Measurements from ENCODE around the gene MLEC.

Gene MLEC, protein sequence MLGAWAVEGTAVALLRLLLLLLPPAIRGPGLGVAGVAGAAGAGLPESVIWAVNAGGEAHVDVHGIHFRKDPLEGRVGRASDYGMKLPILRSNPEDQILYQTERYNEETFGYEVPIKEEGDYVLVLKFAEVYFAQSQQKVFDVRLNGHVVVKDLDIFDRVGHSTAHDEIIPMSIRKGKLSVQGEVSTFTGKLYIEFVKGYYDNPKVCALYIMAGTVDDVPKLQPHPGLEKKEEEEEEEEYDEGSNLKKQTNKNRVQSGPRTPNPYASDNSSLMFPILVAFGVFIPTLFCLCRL
- total RNA-seq, result 166 to 472 (median 346) reads per million in 17 experiments

GRCh38 chr12:120686690-120687577, at the start of gene MLEC:
TSS of gene MLEC (plus strand) at chr12:120687149. CDS start at chr12:120687297, 148 bp downstream.
- DNase-seq, result peak; percentile 99

DNA sequence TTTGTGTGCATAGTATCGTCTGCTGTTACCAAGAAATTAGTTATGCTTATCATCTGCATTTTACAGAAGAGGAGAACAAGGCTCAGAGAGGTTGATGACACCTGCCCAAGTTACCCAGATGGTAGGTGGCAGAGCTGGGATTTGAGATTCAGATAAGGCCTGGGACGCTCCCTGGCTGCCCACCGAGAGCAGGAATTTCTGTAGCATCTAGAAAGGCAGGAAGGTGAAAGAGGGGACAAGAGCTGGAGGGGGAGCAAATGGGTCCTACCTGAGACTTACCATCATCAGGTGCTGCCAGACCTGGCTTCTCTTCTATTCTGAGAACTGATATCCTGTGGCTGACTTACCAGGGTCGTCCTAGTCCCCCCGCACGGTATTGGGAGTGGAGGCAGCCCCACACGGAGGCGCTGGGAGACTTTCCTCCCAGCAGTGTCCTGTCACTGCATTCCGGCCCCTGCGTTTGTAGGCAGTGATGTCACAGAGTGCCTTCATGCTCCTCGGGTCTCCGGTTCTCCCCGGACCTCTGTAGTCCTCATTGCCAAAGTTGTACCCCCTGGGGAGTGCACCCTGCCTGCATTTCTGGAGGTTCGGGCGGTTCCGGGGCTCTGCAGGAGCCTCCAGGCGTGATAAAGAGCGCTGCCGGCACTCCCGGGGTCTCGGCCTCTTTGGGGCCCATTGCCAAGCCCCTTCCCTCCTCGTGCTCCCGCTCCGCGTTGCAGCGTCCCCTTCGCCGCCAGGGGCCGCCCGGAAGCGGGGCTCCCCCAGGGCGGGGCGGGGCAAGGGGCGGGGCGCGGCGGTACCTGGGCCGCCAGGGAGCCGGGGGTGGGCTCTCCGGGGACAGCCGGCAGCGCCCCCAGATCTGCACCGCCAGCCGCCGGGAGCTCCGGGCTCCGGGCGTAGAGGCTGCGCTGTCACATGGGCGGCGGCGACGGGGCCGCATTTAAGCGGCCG, 46.9 kb upstream of the MLEC start, which contains the start of gene CABP1:
Gene CABP1, plus strand, starts transcription at position 856 of the 951 bp plus-strand sequence. Its CDS starts 60 bp downstream, at position 916.
- DNase-seq, result peak in 2 of 4 experiments; percentile 35 to 36

DNA sequence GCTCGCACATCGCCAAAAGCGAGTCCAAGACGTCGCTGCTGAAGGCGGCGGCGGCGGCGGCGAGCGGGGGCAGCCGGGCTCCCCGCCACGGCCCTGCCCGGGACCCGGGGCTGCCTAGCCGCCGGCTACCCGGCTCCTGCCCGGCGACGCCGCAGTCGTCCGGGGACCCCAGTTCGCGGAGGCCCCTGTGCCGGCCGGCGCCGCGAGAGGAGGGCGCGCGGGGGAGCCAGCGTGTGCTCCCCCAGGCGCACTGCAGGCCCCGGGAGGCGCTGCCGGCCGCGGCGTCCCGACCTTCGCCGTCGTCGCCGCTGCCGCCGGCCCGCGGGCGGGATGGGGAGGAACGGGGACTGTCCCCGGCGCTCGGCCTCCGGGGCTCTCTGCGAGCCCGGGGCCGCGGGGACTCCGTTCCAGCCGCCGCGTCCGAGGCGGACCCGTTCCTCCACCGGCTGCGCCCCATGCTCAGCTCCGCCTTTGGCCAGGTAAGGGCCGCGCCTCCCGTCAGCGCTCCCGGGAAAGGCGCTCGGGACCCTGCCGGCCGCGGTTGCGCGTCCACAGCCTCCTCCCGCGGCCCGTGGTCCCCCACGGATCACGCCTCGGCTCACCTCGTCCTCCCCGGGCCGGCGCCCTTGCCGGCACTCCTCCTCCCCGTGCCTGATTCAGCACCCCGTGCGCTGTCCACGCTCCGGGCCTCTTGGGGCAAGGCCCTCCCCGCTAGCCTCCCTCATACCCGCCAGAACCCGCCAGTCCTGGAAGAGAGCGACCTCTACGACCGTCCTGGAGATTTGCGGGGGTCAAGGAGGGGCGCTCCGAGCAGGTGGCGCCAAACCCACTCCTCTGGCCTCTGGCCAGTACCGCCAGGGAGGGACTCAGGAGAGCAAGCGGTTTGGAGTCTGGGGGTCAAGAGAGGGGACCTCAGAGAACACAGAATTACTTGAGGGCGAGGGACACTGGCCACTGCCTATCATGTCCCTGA, 45.8 kb upstream of the MLEC start:
- DNase-seq, result peak; percentile 54 to 83 (median 70)

DNA sequence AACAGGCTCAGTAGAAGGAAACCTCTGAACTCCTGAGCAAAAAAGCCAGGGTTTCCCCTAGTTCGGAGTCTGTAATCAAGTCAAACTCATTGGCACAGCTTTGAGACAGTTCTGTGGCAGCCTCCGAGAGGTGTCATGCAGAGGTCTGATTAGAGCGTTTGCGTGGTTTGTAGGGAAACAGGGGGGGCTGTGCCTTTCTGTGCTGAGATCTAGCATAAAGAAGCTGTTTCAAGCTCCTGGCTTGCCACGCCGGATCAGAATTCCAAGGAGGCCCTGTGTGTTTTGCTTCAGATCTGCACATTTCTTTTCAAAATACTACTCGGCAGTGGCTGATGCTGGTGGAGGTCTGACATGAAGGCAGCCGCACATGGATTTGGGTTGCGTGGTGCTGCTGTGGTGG, 44.8 kb upstream of the MLEC start:
- DNase-seq, result no peak

DNA sequence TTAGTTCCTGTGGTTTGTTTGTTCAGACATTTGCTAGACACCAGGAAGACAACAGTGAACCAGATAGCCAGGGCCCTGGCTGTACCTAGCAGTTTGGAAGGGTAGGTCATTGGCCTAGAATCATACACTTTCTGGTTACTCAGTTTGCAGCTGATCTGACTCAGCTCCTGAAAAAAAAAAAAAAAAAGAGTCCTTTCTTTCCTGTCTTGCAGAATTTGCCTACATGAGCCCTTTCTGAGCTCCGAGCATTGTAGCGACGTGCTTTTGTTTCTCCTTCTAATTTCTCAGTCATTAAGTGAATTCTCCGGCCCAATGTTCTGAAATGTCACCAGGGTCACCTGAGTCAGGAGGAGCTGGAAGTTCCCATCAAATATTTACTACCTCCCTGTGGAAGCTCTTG, 44.1 kb upstream of the MLEC start:
- DNase-seq, result no peak

- no peak for DNase-seq
Observed at GRCh38 chr12:120643574-120643973, 43.4 kb upstream of the MLEC start.

DNA sequence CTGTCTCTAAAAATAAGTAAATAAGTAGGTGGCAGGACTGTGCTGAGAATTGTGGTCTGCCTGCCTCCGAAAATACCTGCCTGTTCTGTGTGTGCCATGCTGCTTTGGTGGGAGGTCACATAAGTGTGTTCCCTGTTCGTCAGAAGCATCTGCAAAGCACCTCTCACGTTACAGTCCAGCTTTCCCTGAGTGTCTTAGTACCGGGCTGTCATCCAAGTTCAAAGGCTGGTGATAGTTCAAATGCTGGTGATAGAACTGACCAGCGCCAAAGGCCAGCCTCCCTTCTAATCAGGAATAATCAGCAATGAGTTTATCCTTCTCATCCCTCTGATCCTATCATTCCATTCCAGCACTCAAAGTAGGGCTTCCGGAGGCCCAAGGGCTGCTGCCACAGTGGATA, 40.9 kb upstream of the MLEC start:
- no peak for DNase-seq

GRCh38 chr12:120647375-120647755, 39.6 kb upstream of the MLEC start:
- DNase-seq, result no peak

DNA sequence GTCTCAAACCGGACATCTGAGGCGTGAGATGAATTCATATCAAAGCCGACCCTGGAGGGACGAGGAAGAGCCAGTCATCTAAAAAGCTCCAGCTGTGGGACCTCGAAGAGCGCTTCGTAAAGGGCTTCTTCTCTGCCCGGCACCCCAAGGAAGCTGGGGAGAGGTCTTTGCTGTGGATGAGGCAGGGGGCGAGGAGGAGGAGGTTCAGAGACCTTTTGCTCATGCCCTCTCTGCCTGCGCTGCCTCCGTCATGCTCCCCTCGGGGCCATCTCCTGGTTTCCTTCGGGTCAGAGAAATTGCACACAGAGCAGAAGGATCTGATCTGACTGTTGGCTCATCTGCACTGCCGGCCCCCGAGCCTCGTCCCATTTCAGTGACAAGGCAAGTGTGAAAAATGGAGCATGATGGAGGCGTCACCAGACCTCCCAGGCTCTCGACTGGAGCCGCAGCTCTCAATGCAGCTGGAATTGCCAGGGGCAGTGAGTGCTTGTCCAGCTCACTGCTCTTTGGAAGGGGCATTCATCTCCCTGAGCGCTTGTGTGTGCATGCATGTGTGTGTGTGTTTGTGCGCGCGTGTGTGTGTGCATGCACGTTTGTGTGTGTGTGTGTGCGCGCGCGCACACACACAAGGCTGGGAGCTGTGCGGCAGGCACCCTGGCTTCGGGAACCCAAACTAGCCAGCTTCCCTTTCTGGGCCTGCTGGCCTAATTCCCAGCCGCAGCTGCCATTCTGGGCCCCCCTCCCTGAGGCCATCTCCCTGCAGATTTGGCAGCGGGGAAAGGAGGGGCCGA, 37.3 kb upstream of the MLEC start:
- peak in 3 of 4 experiments; percentile 28 to 57 (median 47) for DNase-seq

DNA sequence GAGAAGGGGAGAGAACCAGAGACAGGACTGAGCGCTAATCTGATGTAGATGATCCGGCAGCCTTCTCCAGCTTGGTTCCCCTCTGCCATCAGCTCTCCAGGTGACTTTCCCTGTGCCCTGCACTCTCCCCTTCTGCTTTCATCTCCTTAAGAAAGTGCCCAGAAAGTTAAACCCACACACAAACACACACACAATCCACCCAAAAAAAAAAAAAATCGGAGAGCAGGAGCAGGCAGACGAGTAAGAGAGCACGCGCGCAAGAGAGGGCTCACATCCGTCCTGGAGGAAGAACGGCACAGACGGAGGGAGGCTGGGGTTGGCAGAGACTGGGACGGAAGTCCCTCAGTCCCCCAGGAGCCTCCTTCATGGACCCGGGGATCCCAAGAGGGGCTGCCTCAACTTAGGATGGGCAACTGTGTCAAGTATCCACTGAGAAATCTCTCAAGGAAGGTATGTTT, 36.7 kb upstream of the MLEC start:
- no peak for DNase-seq

DNA sequence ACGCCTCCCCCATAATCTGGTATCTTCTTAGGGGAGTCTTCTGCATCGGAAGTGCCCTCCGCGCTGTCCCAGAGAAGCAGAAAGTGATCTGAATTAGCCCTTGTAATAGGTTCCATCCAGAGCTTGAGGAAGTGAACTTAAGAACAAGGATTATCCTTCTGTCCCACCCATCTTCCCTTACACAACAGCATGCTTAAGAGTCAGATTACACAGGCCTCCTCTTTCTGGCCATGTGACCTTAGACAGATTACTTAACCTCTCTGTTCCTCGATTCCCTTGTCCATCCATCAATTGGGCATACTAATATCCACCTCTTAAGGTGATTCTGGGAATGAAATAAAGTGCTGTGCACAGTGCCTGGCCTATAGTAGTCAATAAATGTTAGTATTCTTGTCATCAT, 35.1 kb upstream of the MLEC start:
- peak; percentile 34 to 81 (median 56) for DNase-seq

DNA sequence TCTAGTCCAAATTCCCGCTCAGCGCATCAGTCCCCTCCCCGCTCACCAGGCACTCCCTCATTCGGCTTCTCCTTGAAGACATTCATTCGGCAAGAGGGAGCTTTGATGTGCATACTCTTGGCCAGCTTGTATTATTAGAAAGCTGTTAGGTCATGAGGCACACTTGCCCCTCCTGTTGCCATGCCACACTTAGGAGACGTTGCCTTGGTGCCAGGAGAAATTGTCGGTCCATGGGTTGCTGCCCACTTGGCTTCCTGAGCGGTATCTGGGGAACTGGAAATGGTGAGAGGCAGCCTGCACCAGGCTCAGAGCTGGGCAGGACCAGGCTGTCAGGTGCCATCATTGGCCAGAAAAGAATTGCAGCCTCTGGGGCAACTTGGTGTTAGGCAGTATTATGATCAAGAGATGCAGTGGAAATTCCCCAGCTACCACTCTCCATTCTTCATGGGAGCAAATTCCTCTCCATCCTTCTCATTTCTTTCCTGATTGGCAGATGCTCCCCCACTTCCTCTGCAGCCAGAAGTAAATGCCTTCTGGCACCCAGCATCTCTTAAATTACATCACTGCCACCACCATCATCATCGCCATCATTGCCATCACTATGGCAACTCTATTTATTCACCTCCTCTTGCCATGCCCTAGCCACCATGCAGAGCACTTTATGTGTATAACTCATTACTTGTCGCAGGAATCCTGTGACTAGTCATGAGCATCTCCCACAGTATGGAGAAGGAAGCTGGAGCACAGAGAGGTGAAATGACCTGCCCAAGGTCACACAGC, 34.1 kb upstream of the MLEC start:
- DNase-seq, result no peak

DNA sequence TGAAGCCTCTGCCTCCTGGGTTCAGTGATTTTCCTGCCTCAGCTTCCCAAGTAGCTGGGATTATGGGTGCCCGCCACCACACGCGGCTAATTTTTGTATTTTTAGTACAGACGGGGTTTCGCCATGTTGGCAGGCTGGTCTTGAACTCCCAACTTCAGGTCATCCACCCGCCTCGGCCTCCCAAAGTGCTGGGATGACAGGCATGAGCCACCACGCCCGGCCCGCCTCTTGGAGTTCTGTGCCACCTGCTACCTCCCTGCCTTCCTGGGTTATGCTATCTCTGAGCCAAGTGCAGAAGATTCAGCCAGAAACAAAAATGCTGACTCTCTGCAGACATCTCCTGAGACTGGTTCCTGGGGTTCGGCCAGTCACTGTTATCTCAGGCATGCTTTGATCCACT, 33.3 kb upstream of the MLEC start:
- no peak for DNase-seq

DNA sequence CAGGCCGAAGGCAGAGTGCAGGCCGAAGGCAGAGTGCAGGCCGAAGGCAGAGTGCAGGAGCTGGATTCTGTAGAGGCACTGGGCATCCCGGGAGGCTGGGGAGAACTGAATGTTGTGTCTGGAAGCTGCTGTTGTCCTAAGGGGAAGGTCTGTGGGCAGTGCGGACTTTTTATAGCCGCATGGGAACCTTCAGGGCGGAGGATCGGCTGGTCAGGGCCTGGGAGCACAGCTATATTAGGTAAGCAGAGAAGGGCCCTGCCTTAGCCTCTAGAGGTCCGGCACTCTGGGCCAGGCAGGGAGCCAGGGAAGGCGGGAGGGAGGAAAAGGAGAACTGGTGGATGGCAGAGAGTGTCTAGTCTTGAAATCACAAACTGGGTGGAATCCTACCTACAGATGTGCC, 32.3 kb upstream of the MLEC start:
- no peak for DNase-seq

- DNase-seq, result no peak
Observed at GRCh38 chr12:120656008-120656407, 30.9 kb upstream of the MLEC start.

GRCh38 chr12:120658286-120659150, 28.4 kb upstream of the MLEC start:
- no peak for DNase-seq

DNA sequence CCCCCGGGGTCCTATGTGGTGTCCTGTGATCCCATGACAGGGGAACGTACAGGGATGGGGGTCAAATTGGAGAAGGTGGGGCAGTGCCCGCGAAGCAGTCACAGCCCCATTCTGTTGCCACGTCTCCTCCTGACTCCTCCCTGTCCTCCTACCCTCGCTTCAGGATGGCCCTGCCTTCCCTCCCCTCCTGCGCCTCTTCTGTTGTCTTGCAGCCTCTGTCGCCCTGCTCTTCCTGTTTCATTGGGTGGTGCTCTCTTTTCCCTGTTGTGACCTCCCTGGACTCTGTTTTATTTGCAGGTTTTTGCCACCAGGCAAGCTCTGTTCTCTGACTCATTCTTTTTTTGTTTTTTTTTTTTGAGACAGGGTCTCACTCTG, 27.8 kb upstream of the MLEC start:
- peak in 1 of 4 experiments; percentile 31 for DNase-seq

GRCh38 chr12:120661432-120661831, 25.5 kb upstream of the MLEC start:
- DNase-seq, result no peak
